Karpas-422 (cell line): ENCODE results near the gene AVEN. TPM values are rescaled to one million over a fixed set of nuclear protein-coding genes. Genes with fewer than 3 reads are reported as not detected.
"Not testable (repeated sequence)": the region's sequence is repeated elsewhere in the genome, so short reads cannot be mapped to it uniquely, and the experiment has no call there.

Source experiments
- DNase-seq: peaks from one replicate; pipeline ENCODE4 v3.0.0-alpha.2; 2015
- H2AFZ ChIP-seq: fragments of 200-600 bp; sonication (generic); 2 replicates; pipeline ENCODE4 v1.6.1; 2014; ENCODE audit warnings: antibody characterized with exemption, low read length, mixed read lengths
- H3K27ac ChIP-seq: fragments of 200-600 bp; sonication (generic); 2 replicates; pipeline ENCODE4 v1.5.1; 2014; ENCODE audit warnings: mild to moderate bottlenecking, low read length, moderate library complexity
- H3K27me3 ChIP-seq: fragments of 200-600 bp; sonication (generic); 2 replicates; pipeline ENCODE4 v1.6.1; 2014; ENCODE audit warnings: low read length, mixed read lengths
- H3K36me3 ChIP-seq: fragments of 200-600 bp; sonication (generic); 2 replicates; pipeline ENCODE4 v1.6.1; 2014; ENCODE audit warnings: low read length, mixed read lengths; ENCODE audit not compliant: insufficient read depth
- H3K4me1 ChIP-seq: fragments of 200-600 bp; sonication (generic); 2 replicates; pipeline ENCODE4 v1.6.1; 2014; ENCODE audit warnings: mild to moderate bottlenecking, low read length, mixed read lengths
- H3K4me2 ChIP-seq: fragments of 200-600 bp; sonication (generic); 2 replicates; pipeline ENCODE4 v1.6.1; 2014; ENCODE audit warnings: low read length, low read depth, mild to moderate bottlenecking; ENCODE audit not compliant: poor library complexity, severe bottlenecking
- H3K4me3 ChIP-seq: fragments of 200-600 bp; sonication (generic); 2 replicates; pipeline ENCODE4 v1.5.1; 2014; ENCODE audit warnings: mild to moderate bottlenecking, antibody characterized with exemption, low read length, mixed read lengths
- H3K79me2 ChIP-seq: fragments of 200-600 bp; sonication (generic); 2 replicates; pipeline ENCODE4 v1.6.1; 2014; ENCODE audit warnings: mild to moderate bottlenecking, low read length, mixed read lengths
- H3K9ac ChIP-seq: fragments of 200-600 bp; sonication (generic); 2 replicates; pipeline ENCODE4 v1.6.0; 2014; ENCODE audit warnings: low read length
- H3K9me2 ChIP-seq: fragments of 200-600 bp; sonication (generic), shearing (Covaris generic); replicated peaks from 2 replicates; pipeline ENCODE4 v1.6.0; 2014; ENCODE audit warnings: mild to moderate bottlenecking, low read length, moderate library complexity; ENCODE audit not compliant: insufficient read depth
- H3K9me3 ChIP-seq: fragments of 300-700, 200-600 bp; sonication (generic); 2 replicates; pipeline ENCODE4 v1.6.1; 2014; ENCODE audit warnings: low read length, mixed read lengths
- H4K20me1 ChIP-seq: fragments of 200-600 bp; sonication (generic); 2 replicates; pipeline ENCODE4 v1.6.1; 2014; ENCODE audit warnings: mild to moderate bottlenecking, antibody characterized with exemption, low read length, low read depth; ENCODE audit not compliant: insufficient read depth
- total RNA-seq: library from RNA; depleted of rRNA; stranded (reverse); fragments of >200 nt; shearing (Covaris generic); gene quantifications from 2 replicates; pipeline ENCODE4 v1.2.3, GENCODE V29; 2014; ENCODE audit warnings: low replicate concordance

AVEN gene
- total RNA-seq, 1 experiment from 2014 or later, result 4.6 TPM

DNA sequence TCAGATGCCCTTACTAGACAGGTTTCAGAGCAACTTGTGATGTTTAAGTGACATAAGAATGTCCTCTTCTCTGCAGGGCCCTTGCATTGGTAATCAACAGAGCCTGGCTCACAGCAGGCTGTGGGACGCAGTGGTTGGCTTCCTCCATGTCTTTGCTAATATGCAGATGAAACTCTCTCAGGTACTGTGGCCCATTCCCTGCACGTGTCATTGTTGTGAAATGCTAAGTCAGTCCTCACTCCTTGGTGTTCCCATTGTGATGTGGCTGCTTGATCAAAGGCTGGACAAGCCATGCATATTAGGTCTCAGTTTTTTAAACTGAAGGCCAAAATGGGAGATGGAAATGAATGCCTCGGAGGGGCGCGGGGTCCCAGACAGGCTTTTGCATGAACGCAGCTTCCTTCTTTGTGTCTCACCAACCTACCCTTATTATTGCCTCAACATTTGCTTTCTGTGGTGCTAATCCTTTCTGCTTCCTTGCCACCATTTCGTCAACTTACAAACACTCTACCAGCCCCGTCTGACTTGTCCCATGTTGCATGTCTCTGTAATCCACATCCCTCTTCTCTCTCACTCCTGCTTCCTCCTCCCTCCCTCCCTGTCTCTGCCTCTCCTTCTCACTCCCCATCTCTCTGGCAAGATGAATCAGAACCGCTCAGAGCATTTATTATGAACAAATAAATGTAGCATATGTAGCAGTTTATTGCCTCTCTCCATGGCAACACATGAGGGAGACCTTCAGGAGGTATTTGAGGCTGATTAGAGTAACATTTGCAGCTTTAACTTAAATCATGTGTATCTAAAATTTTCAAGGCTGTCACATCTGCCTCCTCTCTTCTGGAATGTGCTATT is 203.9 kb downstream of the AVEN start:
- no peaks in the 10 kb centered on the region for H3K36me3 ChIP-seq
- no peak overlapping the region for H3K9ac ChIP-seq
- DNase-seq, result no peak
- no peaks in the 10 kb centered on the region for H4K20me1 ChIP-seq
- no peaks in the 10 kb centered on the region for H3K9me3 ChIP-seq
- H3K27ac ChIP-seq, result no peak overlapping the region
- no peak overlapping the region for H3K4me2 ChIP-seq
- H3K4me1 ChIP-seq, result no peaks in the 10 kb centered on the region
- no peaks in the 10 kb centered on the region for H3K9me2 ChIP-seq
- no peak overlapping the region for H3K4me3 ChIP-seq
- H3K27me3 ChIP-seq, result no peaks in the 10 kb centered on the region; the same call in 1 of the 2 replicates
- H3K79me2 ChIP-seq, result no peaks in the 10 kb centered on the region
- no peak overlapping the region for H2AFZ ChIP-seq

DNA sequence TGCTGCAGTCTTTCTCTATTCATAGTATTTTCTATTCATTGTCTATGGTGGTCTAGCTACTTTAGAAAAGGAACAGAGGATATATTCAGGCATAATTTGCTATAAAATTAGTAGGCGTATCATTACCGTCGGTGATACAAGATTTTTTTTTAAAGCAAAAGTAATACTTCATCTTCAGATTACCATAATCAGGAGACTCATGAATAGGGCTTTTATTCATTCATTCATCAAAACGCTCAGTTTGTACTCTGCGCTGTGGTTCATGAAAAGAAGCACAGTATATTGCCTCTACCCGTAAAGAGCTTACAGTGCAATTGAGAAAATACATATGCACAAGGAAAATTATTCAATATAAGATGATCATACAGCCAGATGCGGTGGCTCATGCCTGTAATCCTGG is 207.4 kb downstream of the AVEN start:
- Histone ChIP-seq H3K4me3 (no peak overlapping the region), H3K9me3 (no peaks in the 10 kb centered on the region), H3K27me3 (no peaks in the 10 kb centered on the region), H3K9ac (no peak overlapping the region), H3K4me2 (no peak overlapping the region), H3K36me3 (no peaks in the 10 kb centered on the region), H2AFZ (no peak overlapping the region), H3K79me2 (no peaks in the 10 kb centered on the region), H3K27ac (no peak overlapping the region), H3K9me2 (no peaks in the 10 kb centered on the region), H3K4me1 (no peaks in the 10 kb centered on the region), H4K20me1 (no peaks in the 10 kb centered on the region)
- no peak for DNase-seq

DNA sequence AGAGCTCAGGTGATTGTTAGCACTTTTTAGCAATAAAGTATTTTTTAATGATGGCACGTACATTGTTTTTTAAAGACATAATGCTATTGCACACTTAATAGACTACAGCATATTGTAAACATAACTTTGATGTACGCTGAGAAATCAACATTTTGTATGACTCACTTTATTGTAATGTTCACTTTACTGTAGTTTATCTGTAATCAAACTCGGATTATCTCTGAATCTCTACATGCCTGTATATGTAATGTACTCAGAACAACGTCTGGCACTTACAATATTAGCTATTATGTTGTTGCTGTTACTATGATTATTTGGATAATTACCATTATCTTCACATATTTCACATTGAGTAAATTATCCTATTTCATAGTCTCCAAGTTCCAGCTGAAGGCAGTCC is 208.7 kb downstream of the AVEN start:
- Histone ChIP-seq H3K9me3 (no peaks in the 10 kb centered on the region), H3K27ac (no peak overlapping the region), H4K20me1 (no peaks in the 10 kb centered on the region), H3K9ac (no peak overlapping the region), H3K36me3 (no peaks in the 10 kb centered on the region), H3K4me2 (no peak overlapping the region), H3K4me3 (no peak overlapping the region), H3K4me1 (no peaks in the 10 kb centered on the region), H3K79me2 (no peaks in the 10 kb centered on the region), H3K9me2 (no peaks in the 10 kb centered on the region), H2AFZ (no peak overlapping the region), H3K27me3 (no peaks in the 10 kb centered on the region)
- DNase-seq, result no peak

DNA sequence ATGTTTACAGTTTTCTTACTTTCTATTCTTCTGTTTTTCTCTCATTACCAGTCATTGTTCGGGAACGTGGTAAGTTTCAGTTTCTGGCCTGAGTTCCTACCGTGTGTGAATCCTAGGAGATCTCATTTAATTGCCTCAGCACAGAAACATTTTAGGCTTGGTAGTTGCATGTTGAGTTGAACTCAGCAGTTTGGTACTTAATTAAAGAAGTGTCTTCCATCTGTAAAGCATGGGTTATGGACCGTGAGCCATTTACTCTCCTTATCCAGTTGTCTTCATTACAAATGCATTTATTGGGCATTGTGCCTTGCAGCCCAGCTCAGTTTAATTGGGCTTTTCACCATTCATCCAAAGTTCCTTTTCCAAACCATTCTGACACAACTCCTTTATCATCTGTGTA is 212.8 kb downstream of the AVEN start:
- H3K4me2 ChIP-seq, result no peak overlapping the region
- H4K20me1 ChIP-seq, result no peaks in the 10 kb centered on the region
- no peaks in the 10 kb centered on the region for H3K9me3 ChIP-seq
- no peaks in the 10 kb centered on the region for H3K9me2 ChIP-seq
- H3K4me3 ChIP-seq, result no peak overlapping the region
- no peaks in the 10 kb centered on the region for H3K36me3 ChIP-seq
- H3K27ac ChIP-seq, result no peak overlapping the region
- no peaks in the 10 kb centered on the region for H3K79me2 ChIP-seq
- no peak for DNase-seq
- H2AFZ ChIP-seq, result no peak overlapping the region
- H3K27me3 ChIP-seq, result no peaks in the 10 kb centered on the region
- H3K9ac ChIP-seq, result no peak overlapping the region
- no peaks in the 10 kb centered on the region for H3K4me1 ChIP-seq

DNA sequence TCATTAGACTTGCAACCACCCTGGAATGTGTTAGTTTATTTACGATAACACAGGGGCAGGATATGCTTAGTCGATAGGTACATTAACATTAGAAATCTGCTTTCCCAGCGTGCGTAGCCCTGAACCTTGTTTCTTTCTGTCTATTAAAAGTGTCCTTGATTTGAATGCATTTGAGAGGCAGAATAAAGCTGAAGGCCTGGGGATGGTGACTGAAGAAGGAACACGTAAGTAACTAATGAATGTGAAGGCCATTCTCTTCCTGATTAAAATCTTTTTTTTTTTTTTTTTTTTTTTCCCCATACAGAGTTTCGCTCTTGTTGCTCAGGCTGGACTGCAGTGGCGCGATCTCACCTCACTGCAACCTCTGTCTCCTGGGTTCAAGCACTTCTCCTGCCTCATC is 213.6 kb downstream of the AVEN start:
- H3K4me2 ChIP-seq, result no peak overlapping the region
- H2AFZ ChIP-seq, result no peak overlapping the region
- no peaks in the 10 kb centered on the region for H3K36me3 ChIP-seq
- H3K27me3 ChIP-seq, result no peaks in the 10 kb centered on the region
- H4K20me1 ChIP-seq, result no peaks in the 10 kb centered on the region
- H3K27ac ChIP-seq, result no peak overlapping the region
- H3K9ac ChIP-seq, result no peak overlapping the region
- no peaks in the 10 kb centered on the region for H3K9me2 ChIP-seq
- no peak for DNase-seq
- no peaks in the 10 kb centered on the region for H3K9me3 ChIP-seq
- H3K79me2 ChIP-seq, result no peaks in the 10 kb centered on the region
- H3K4me3 ChIP-seq, result no peak overlapping the region
- H3K4me1 ChIP-seq, result no peaks in the 10 kb centered on the region

DNA sequence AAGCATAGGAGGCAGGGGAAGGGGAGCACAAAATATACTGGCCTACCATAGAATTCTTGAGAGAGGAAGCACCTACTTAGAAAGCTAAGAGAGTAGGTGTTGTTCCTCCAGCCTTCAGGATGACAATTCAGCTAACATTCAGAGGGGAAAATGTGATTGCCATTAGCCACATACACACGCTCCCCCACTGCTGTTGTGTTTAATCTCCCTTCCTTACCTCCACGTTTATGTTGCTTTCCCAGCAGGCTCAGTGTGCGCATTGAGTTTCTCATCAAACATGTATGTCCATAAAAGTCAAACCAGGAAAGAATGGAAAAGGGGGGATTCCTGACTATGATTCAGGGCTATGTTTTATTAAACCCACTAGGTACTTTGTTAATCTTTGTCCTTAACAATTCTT is 215.9 kb downstream of the AVEN start:
- Histone ChIP-seq H3K9me3 (no peaks in the 10 kb centered on the region), H3K4me2 (no peak overlapping the region), H4K20me1 (no peaks in the 10 kb centered on the region), H3K9ac (no peak overlapping the region), H2AFZ (no peak overlapping the region), H3K27me3 (no peaks in the 10 kb centered on the region), H3K9me2 (no peaks in the 10 kb centered on the region), H3K36me3 (no peaks in the 10 kb centered on the region), H3K27ac (no peak overlapping the region), H3K4me3 (no peak overlapping the region), H3K79me2 (no peaks in the 10 kb centered on the region), H3K4me1 (no peaks in the 10 kb centered on the region)
- no peak for DNase-seq

DNA sequence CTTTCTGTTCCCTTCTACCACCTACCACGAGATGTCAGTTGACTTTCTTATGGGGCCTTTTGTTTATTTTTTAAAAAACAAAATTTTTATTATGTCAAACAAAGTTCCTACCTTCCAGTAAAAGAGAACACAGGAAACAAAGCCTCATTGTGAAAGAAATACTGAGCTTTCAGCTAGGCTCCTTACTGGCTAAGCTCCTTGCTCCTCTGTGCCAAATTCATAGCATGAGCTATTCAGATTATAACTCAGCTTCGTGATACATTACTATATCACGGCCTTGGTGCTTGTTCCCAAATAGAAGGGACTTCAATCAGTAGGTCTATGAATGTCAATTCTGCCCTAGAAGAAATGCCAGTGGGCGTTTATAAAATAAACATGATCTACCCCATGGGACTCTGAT is 216.5 kb downstream of the AVEN start:
- no peak overlapping the region for H2AFZ ChIP-seq
- H3K27ac ChIP-seq, result no peak overlapping the region
- H3K9ac ChIP-seq, result no peak overlapping the region
- H3K4me3 ChIP-seq, result no peak overlapping the region
- no peaks in the 10 kb centered on the region for H3K9me3 ChIP-seq
- no peaks in the 10 kb centered on the region for H3K4me1 ChIP-seq
- H3K36me3 ChIP-seq, result no peaks in the 10 kb centered on the region
- H3K4me2 ChIP-seq, result no peak overlapping the region
- H3K27me3 ChIP-seq, result no peaks in the 10 kb centered on the region
- no peaks in the 10 kb centered on the region for H3K79me2 ChIP-seq
- no peak for DNase-seq
- no peaks in the 10 kb centered on the region for H4K20me1 ChIP-seq
- H3K9me2 ChIP-seq, result no peaks in the 10 kb centered on the region

DNA sequence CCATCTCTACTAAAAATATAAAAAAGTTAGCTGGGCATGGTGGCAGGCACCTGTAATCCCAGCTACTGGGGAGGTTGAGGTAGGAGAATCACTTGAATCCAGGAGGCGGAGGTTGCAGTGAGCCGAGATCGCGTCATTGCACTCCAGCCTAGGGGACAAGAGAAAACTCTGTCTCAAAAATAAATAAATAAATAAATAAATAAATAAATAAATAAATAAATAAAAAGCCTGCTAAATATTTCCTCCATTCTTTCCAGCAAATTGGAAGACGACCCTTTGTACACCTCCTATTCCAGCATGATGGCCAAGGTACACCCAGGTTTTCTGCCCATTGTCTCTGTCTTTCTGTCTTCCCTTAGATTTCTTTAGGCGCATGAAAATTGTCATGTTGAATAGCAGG is 219.5 kb downstream of the AVEN start:
- H3K4me3 ChIP-seq, H3K4me2 ChIP-seq, H3K27me3 ChIP-seq, H3K36me3 ChIP-seq, DNase-seq, H3K4me1 ChIP-seq, H3K79me2 ChIP-seq, H3K9me2 ChIP-seq, H3K9ac ChIP-seq, H3K9me3 ChIP-seq, H4K20me1 ChIP-seq, H2AFZ ChIP-seq, H3K27ac ChIP-seq: not testable (repeated sequence)
